GM19035 (cell line): ENCODE measurements around the gene PPP4R1.

Experiments used
- ATAC-seq: cut with Tn5 transposase; IDR thresholded peaks from one replicate; pipeline ENCODE4 v1.9.1; 2021; ENCODE audit not compliant: unreplicated experiment

PPP4R1 gene

GRCh38 chr18:9552616-9553015 is 61.7 kb downstream of the PPP4R1 start:
- no peak for ATAC-seq

GRCh38 chr18:9552191-9552590 is 62.2 kb downstream of the PPP4R1 start:
- ATAC-seq, result no peak

GRCh38 chr18:9550429-9550828 is 63.9 kb downstream of the PPP4R1 start:
- ATAC-seq, result no peak

- no peak for ATAC-seq
These were observed 65.0 kb downstream of the PPP4R1 start for GRCh38 chr18:9549405-9549804.

GRCh38 chr18:9547782-9548181 is 66.6 kb downstream of the PPP4R1 start:
- ATAC-seq, result no peak

GRCh38 chr18:9546468-9546867 is 67.9 kb downstream of the PPP4R1 start:
- no peak for ATAC-seq

- ATAC-seq, result no peak
These were observed 69.3 kb downstream of the PPP4R1 start for GRCh38 chr18:9545029-9545428.

- ATAC-seq, result no peak
These were observed 71.4 kb downstream of the PPP4R1 start for GRCh38 chr18:9542924-9543323.

- ATAC-seq, result no peak
These were observed 74.4 kb downstream of the PPP4R1 start for GRCh38 chr18:9539938-9540337.

GRCh38 chr18:9539283-9539682 is 75.1 kb downstream of the PPP4R1 start:
- ATAC-seq, result no peak

GRCh38 chr18:9537677-9538076 is 76.7 kb downstream of the PPP4R1 start:
- ATAC-seq, result no peak

GRCh38 chr18:9536354-9537152 is 77.8 kb downstream of the PPP4R1 start:
- ATAC-seq, result no peak

- ATAC-seq, result no peak
These were observed 78.8 kb downstream of the PPP4R1 start for GRCh38 chr18:9535430-9535991.

- no peak for ATAC-seq
These were observed 79.5 kb downstream of the PPP4R1 start for GRCh38 chr18:9534844-9535243.

- ATAC-seq, result no peak
These were observed 82.5 kb downstream of the PPP4R1 start for GRCh38 chr18:9531791-9532410.

- ATAC-seq, result no peak
These were observed 83.9 kb downstream of the PPP4R1 start for GRCh38 chr18:9530226-9531009.

- no peak for ATAC-seq
These were observed 87.9 kb downstream of the PPP4R1 start for GRCh38 chr18:9526458-9526857.

- ATAC-seq, result no peak
These were observed 91.4 kb downstream of the PPP4R1 start for GRCh38 chr18:9522952-9523351.

- no peak for ATAC-seq
These were observed 92.6 kb downstream of the PPP4R1 start for GRCh38 chr18:9521770-9522169.

GRCh38 chr18:9520666-9521065 is 93.7 kb downstream of the PPP4R1 start:
- ATAC-seq, result no peak

- no peak for ATAC-seq
These were observed 95.0 kb downstream of the PPP4R1 start for GRCh38 chr18:9519399-9519798.

- ATAC-seq, result no peak
These were observed 96.5 kb downstream of the PPP4R1 start for GRCh38 chr18:9517869-9518268.
